EL (cell line): ENCODE measurements around the gene CDC14B.

Experiments
- DNase-seq: peaks from one replicate; pipeline ENCODE4 v3.0.0-alpha.2; 2016

CDC14B gene

GRCh38 chr9:96621618-96622017 lies 2.0 kb upstream of the CDC14B start:
- DNase-seq: no peak

DNA sequence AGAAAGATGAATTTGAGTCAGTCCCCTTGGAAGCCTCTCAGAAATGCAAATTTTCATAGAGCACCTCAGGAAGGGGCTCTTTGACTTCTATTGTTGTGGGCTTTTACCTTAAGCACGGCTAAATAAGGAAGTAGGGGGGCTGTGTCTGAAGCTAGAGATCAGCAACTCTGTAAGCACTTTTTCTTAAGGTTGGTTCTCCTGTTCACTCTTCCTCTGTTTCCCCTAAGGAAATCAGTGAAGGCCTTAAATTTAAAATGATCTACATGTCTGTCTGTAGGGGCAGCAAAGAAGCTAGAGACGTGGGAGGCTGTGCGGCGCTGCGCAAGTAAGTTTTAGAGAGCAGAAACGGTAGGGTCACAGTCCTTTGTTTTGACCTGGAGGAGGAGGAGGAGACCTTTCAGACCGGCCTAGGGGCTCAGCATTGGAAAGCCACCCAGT lies 1.2 kb upstream of the CDC14B start:
- DNase-seq: no peak

- no peak for DNase-seq
Observed at GRCh38 chr9:96620181-96620514, 505 bp upstream of the CDC14B start.

DNA sequence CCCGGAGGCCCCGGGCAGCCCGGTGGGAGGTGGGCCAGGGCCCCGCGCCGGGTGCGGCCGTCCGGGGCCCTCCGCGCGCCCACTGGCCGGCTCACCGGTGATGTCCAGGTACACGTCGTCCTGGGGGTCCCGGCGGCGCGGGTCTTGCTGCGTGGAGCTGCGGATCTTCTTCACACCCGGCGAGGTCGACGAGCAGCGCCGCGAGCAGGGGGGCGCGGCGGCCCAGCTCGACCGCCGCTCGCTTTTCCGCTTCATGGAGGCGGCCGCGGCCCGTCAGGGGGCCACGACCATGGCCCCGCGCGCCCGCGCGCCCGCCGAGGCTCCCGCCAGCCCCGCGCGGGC lies 548 bp downstream of the CDC14B start:
- no peak for DNase-seq

DNA sequence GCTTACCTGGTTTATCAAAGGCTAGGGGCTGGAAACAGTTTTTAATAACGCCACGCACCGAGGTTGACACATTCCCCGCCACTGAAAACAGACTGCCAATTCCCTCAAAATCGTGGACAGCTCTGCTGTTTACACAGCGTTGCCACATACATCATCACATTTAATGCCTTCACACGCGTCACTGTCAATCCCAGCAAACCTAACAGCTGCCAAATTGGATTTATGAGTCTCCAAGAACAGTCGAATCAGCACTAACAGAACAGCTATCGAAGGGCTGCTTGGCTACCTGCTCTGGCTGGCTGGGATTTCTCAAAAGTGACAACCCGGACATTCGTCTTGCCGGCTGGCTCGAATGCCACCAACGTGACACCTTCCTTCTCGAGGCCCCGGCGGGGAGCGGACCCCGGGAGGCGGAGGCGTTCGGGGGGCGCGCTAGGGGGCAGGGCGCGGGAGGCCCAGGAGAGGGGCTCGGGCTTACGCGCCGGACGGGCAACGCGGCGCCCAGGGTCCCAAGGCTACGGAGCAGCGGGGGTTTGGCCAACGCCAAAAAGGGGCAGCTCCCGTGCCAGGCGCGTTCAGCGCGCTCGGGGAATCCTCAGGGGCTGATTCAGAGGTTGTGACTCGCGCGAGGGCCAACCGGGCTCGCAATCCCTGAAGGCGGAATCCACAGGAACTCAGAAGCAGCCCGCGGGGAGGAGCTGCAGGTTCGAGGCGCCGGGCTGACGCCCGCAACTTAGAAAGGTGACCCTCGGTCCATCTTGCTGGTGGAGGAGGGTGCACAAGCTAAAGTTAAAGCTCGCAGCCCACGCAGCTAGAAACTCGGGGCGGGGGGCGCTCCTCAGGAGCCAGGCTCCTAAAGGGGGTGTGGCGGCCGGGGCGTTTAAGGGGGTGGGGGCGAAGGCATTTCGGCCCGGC lies 1.2 kb downstream of the CDC14B start:
- peak; percentile 73 for DNase-seq

DNA sequence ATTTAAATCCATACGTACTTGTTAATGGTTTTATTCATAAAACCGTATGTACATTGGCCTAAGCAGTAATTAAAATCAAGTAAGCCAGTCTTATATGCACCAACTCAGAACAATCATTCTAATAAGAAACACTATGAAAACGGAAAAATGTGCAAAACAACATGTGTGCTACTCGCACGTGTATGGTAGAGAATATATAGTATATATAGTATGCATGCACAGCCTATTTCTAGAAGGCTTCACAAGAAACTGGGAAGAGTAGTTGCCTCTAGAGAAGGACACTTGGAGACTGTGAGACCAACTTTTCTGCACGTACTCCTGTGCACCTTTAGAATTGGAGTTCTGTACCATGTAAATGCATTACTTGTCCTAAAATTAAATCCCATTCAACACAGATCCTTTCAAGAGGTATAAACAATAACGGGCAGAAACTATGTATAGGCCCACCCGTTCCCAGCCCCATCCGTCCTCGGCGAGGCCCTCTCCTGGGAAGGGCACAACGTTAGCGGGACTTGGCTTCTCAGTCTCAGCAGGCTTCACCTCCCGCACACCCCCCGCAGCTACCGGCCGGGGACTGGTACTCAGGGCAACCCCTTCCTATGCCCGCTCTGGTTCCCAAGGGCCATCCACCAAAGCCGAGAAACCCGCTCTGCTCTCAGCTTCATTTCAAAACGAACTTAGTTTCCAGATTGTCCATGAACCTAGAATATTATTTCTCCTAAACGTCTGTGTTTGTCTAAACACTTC lies 2.0 kb downstream of the CDC14B start:
- no peak for DNase-seq

- DNase-seq: no peak
Observed at GRCh38 chr9:96616817-96617438, 2.7 kb downstream of the CDC14B start.

GRCh38 chr9:96615411-96615810 lies 4.2 kb downstream of the CDC14B start:
- no peak for DNase-seq

- peak; percentile 48 for DNase-seq
Observed at GRCh38 chr9:96614664-96615063, 5.0 kb downstream of the CDC14B start.

GRCh38 chr9:96612966-96613589 lies 6.6 kb downstream of the CDC14B start:
- DNase-seq: no peak

GRCh38 chr9:96612105-96612965 lies 7.3 kb downstream of the CDC14B start:
- DNase-seq: peak; percentile 85

DNA sequence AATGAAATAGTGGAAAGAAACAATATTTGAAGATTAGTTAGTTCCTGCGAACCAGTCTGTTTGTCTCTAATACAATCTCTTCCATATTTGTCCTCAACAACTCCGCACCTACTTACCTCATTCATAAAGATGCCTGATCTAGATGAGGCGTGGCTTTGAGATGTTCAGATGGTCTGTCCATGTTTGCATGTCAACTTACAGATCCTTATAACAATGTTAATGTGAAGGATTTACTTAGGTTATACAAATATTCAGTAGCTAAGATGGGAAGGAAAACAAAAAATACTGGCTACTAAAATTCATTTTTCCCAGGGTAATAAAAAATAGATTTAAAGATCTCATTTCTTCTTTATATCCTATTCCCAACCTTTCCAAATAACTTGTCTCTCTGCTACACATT lies 8.3 kb downstream of the CDC14B start:
- DNase-seq: no peak

GRCh38 chr9:96609732-96610131 lies 9.9 kb downstream of the CDC14B start:
- no peak for DNase-seq

DNA sequence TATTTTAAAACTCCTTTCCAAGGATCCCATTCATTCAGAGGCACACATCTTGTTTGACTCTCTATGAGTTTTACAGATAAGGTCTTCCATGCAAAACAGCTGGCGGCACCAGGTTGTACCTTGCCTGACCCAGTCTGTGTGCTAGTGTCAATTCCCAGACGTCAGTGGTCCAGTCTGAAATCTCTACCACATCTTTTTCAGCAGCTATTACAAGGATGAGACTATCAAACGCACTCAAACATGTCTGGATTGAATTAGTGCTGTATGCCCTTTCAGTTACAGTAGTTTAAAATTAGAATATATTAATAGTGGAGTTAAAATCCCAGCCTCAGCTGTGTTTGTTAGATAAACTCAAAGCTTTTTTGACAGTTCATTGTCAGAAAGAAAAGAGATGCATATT lies 11.7 kb downstream of the CDC14B start:
- no peak for DNase-seq

DNA sequence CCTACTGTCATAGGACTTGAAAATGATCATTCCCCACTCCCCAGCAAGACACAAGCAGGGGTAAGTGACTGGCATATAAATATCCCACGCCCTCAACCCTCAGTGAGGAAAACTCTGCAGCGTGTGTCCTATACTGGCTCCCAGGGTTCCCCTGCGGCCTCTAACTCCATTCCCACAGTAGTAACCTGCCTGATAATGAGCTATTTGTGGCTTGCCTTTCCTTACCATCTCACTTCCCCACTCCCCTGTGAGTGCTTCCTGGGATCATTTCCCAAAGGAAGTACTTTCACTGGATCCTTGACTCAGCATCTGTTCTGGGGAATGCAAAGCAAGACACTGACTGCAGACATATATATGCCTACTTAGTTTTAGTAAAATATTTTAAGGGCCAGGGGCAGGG lies 14.3 kb downstream of the CDC14B start:
- no peak for DNase-seq

GRCh38 chr9:96604004-96604319 lies 15.7 kb downstream of the CDC14B start:
- no peak for DNase-seq

DNA sequence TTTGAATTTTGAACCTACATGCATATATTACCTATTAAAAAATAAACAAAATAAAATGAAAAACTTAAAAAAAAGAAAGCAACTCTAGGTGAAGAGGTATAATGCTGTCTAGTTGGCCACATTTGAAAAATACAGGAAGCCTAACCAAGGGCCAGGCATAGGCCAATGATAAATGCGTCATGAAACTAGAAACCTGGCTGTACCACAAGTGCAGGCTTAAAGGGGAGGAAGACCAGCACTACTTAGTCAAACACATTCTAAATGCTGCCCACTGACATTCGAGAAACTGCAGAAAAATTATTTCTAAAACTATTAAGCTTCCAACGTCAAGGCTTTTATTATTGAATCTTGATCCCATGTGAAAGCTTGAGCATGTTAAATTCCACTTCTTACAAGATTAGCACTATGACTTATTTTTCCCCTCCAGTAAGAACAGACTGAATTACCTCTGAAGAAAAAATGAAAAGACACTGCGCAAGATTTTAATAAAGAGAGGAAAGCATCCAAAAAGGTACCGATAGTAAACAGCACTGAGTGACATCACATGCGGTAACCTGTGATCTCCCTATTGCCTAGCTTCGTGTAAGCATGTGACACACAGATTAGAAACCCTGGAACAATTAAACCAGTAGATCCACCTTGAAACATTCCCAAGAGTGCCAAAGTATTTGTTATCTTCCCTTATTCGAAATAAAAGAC lies 16.2 kb downstream of the CDC14B start:
- no peak for DNase-seq

GRCh38 chr9:96599298-96599697 lies 20.3 kb downstream of the CDC14B start:
- peak; percentile 16 for DNase-seq

GRCh38 chr9:96596601-96597111 lies 23.0 kb downstream of the CDC14B start:
- DNase-seq: no peak

DNA sequence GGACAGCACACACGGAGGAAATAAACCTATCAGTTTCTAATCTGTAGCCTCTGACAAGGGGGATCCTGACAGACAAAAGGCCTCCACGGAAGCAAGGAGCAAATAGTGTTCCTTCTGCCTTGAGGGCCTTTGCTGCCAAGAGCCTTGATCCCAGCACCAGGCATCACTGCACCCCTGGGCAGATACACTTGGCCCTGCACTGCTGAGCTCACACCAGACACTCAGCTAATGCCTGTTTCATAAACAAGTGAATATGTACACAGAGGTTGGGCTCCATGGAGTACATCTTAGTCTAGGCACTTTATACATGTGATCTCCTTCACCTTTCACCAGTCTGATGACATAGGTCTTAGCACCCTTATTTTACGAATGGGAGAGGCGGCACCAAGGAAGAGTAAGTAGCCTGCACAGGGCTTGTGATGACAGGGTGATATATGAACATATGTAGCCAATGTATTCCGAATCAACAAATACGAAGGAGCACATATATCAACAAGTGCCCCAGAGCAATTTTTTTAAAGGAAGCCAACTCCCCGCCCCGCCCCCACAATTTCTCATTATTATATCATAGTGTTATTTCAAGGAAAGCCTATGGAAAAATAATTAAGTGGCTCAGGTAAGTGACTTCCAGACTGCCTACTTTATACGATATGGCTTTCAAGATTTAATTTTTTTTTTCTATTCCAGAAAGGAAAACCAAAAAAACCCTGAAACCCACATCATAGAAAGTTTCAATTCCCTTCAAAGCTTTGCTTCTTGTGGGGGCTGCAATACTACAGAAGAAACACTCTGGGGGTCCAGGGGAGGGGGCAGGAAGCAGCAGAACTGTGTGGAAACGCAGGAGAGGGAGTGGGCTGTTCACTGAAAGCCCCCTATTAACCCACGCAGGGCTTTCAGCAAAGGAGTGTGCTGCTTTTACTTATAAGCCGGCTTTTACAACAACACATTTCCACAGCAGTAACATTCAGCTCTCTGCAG lies 32.0 kb downstream of the CDC14B start:
- DNase-seq: no peak
